ENCODE data around the gene GRN. TPM values are rescaled to one million over a fixed set of nuclear protein-coding genes. Genes with fewer than 3 reads are reported as not detected.

The GRN gene
- total and polyA plus RNA-seq, 2 donors (not counting 3 experiments of a cell fraction or from before 2014, with no cell fraction given), result 343 to 1,034 TPM

GRCh38 chr17:44314869-44315661 is 30.0 kb upstream of the GRN start:
- Histone ChIP-seq H3K36me3 (ENCODE audit: control insufficient read depth in 2 of 2, extremely low read depth in 1 of 2, insufficient read depth in 2 of 2, low read length in 2 of 2) (peaks cover 0 to 6% of the 10 kb centered on the region in 2 experiments), H3K9me1 (replicated peaks; ENCODE audit: control insufficient read depth, extremely low read depth, insufficient read depth, low read length) (no peaks in the 10 kb centered on the region), H3K79me2 (ENCODE audit: control insufficient read depth, insufficient read depth, low read length) (no peaks in the 10 kb centered on the region), H3K9me3 (replicated peaks; ENCODE audit: control insufficient read depth, insufficient read depth, low read length) (no peaks in the 10 kb centered on the region), H3K4me3 (replicated peaks in 1 of 3; ENCODE audit: insufficient read depth in 1 of 3, low read depth in 1 of 3, low read length in 3 of 3) (peak overlapping the region in 1 of 3 experiments; percentile 17), H2AFZ (ENCODE audit: low read depth, low read length) (no peak overlapping the region), H3K27ac (ENCODE audit: insufficient read depth, low read depth, low read length) (no peak overlapping the region), H3K9ac (replicated peaks; ENCODE audit: extremely low read depth, insufficient read depth, low read length) (no peak overlapping the region), H3K27me3 (ENCODE audit: control insufficient read depth in 2 of 2, insufficient read depth in 2 of 2, low read length in 2 of 2) (peaks cover 23 to 37% of the 10 kb centered on the region in 2 experiments), H3K4me1 (ENCODE audit: control insufficient read depth, extremely low read depth, insufficient read depth, low read length) (no peaks in the 10 kb centered on the region), H4K20me1 (replicated peaks; ENCODE audit: control insufficient read depth, extremely low read depth, insufficient read depth, low read length) (no peaks in the 10 kb centered on the region), H3K4me2 (ENCODE audit: insufficient read depth, low read length) (no peak overlapping the region)
- TF ChIP-seq POLR2A (IDR thresholded peaks at IDR 0.05; ENCODE audit: low read depth, low read length), result no peak
- no peak for TF ChIP-seq FOS (IDR thresholded peaks at IDR 0.05; ENCODE audit: borderline replicate concordance, insufficient read depth, low read length)
- TF ChIP-seq JUN (IDR thresholded peaks at IDR 0.05; ENCODE audit: borderline replicate concordance, insufficient read depth, insufficient read length, low read depth), result no peak
- TF ChIP-seq CTCF (IDR thresholded peaks at IDR 0.05; ENCODE audit: extremely low read depth in 1 of 2, insufficient read depth in 1 of 2, low read depth in 1 of 2, low read length in 2 of 2), result no peak
- TF ChIP-seq GATA2 (IDR thresholded peaks at IDR 0.05; ENCODE audit: insufficient read depth, insufficient read length, low read depth, low read length), result no peak
- no peak for TF ChIP-seq MAX (IDR thresholded peaks at IDR 0.05; ENCODE audit: insufficient read depth, insufficient read length)
- TF ChIP-seq MYC (IDR thresholded peaks at IDR 0.05; ENCODE audit: low read depth, low read length), result no peak
- no peak for TF ChIP-seq POLR2AphosphoS5 (IDR thresholded peaks at IDR 0.05; ENCODE audit: insufficient read depth, low read depth, low read length)
- no peak for TF ChIP-seq EZH2 (IDR thresholded peaks at IDR 0.05; ENCODE audit: borderline replicate concordance, low read depth, low read length, severe bottlenecking)
- FAIRE-seq (peak; percentile 12), DNase-seq (ENCODE audit: low read depth, low spot score) (no peak)
- no TSS peak for BruUV-seq (replicated peaks)
- intact Hi-C loops (cut with micrococcal nuclease) (no loop called here), dilution Hi-C loops (cut with MboI; ENCODE audit: extremely low pct_ligation_motif_present, low sequenced_read_pairs) (no loop called here)
- POLR2A ChIA-PET, result no interaction called here
- CTCF ChIA-PET, result interaction anchor here (1.1 to 1.2 kb wide), 4 partner anchors 12 to 128 kb away, joined by 3 to 4 read pairs (median 4); partner anchors contain the start of gene TMUB2

Data from endothelial cell of umbilical vein (primary cell).